Activated CD8-positive, alpha-beta memory T cell treated with anti-CD3 and anti-CD28 coated beads for 48 hours (primary cell): ENCODE results near the gene CFAP61.

ENCODE experiments used
- DNase-seq, 3 experiments: peaks; one replicate each; pipeline ENCODE4 v3.0.0-alpha.2; 2020; ENCODE audit warnings: low read depth in 2 of 3, low spot score in 2 of 3

The CFAP61 gene

GRCh38 chr20:20266552-20266951 lies 214.2 kb downstream of the CFAP61 start:
- DNase-seq = no peak

GRCh38 chr20:20267685-20268370 lies 215.5 kb downstream of the CFAP61 start:
- DNase-seq = no peak

- DNase-seq = no peak
These were observed 218.9 kb downstream of the CFAP61 start for GRCh38 chr20:20271271-20271670.

GRCh38 chr20:20272686-20273085 lies 220.4 kb downstream of the CFAP61 start:
- DNase-seq = no peak

GRCh38 chr20:20273286-20273685 lies 221.0 kb downstream of the CFAP61 start:
- DNase-seq = no peak

GRCh38 chr20:20274821-20275220 lies 222.5 kb downstream of the CFAP61 start:
- no peak for DNase-seq

GRCh38 chr20:20275636-20276035 lies 223.3 kb downstream of the CFAP61 start:
- DNase-seq = no peak

GRCh38 chr20:20276811-20277530 lies 224.6 kb downstream of the CFAP61 start:
- no peak for DNase-seq

GRCh38 chr20:20277894-20278335 lies 225.6 kb downstream of the CFAP61 start:
- DNase-seq = no peak

GRCh38 chr20:20286061-20286460 lies 233.7 kb downstream of the CFAP61 start:
- no peak for DNase-seq

- DNase-seq = no peak
These were observed 237.0 kb downstream of the CFAP61 start for GRCh38 chr20:20289331-20289730.

GRCh38 chr20:20292472-20292871 lies 240.1 kb downstream of the CFAP61 start:
- DNase-seq = no peak

- DNase-seq = no peak
These were observed 240.8 kb downstream of the CFAP61 start for GRCh38 chr20:20293141-20293540.

- DNase-seq = no peak
These were observed 241.5 kb downstream of the CFAP61 start for GRCh38 chr20:20293691-20294385.

- no peak for DNase-seq
These were observed 243.5 kb downstream of the CFAP61 start for GRCh38 chr20:20295621-20296498.

- no peak for DNase-seq
These were observed 244.8 kb downstream of the CFAP61 start for GRCh38 chr20:20297181-20297580.

GRCh38 chr20:20297752-20298151 lies 245.4 kb downstream of the CFAP61 start:
- DNase-seq = no peak

- DNase-seq = no peak
These were observed 247.6 kb downstream of the CFAP61 start for GRCh38 chr20:20299904-20300303.

- no peak for DNase-seq
These were observed 251.0 kb downstream of the CFAP61 start for GRCh38 chr20:20303320-20303719.

- DNase-seq = no peak
These were observed 251.4 kb downstream of the CFAP61 start for GRCh38 chr20:20303742-20304141.

GRCh38 chr20:20304942-20305341 lies 252.6 kb downstream of the CFAP61 start:
- no peak for DNase-seq
